Muscle layer of colon (tissue), 2 donors: ENCODE data around the gene P3H3.

ENCODE experiments used
- H3K27ac ChIP-seq: one replicate; pipeline ENCODE4 v1.7.0; 2013; ENCODE audit warnings: low read depth, mild to moderate bottlenecking, low read length, moderate library complexity
- H3K27me3 ChIP-seq, 2 donors: one replicate each; pipeline ENCODE4 v1.7.0; 2013; ENCODE audit warnings: low read length in 2 of 2, mild to moderate bottlenecking in 2 of 2; ENCODE audit not compliant: insufficient read depth in 2 of 2, control insufficient read depth in 1 of 2
- H3K36me3 ChIP-seq: one replicate; pipeline ENCODE4 v1.7.0; 2013; ENCODE audit warnings: mild to moderate bottlenecking, low read length; ENCODE audit not compliant: insufficient read depth
- H3K4me1 ChIP-seq: one replicate; pipeline ENCODE4 v1.7.0; 2013; ENCODE audit warnings: mild to moderate bottlenecking, low read length; ENCODE audit not compliant: insufficient read depth
- H3K4me3 ChIP-seq, 2 donors: one replicate each; pipeline ENCODE4 v1.7.0; 2013; ENCODE audit warnings: low read length in 2 of 2, low read depth in 1 of 2, mild to moderate bottlenecking in 1 of 2, moderate library complexity in 1 of 2
- H3K9ac ChIP-seq: one replicate; pipeline ENCODE4 v1.7.0; 2013; ENCODE audit warnings: low read length
- H3K9me3 ChIP-seq: one replicate; pipeline ENCODE4 v1.7.0; 2013; ENCODE audit warnings: mild to moderate bottlenecking, low read length
- donor health status: abdominal sarcoma.
- donor health status: Adenocarcinoma of cecum.

P3H3 gene

DNA sequence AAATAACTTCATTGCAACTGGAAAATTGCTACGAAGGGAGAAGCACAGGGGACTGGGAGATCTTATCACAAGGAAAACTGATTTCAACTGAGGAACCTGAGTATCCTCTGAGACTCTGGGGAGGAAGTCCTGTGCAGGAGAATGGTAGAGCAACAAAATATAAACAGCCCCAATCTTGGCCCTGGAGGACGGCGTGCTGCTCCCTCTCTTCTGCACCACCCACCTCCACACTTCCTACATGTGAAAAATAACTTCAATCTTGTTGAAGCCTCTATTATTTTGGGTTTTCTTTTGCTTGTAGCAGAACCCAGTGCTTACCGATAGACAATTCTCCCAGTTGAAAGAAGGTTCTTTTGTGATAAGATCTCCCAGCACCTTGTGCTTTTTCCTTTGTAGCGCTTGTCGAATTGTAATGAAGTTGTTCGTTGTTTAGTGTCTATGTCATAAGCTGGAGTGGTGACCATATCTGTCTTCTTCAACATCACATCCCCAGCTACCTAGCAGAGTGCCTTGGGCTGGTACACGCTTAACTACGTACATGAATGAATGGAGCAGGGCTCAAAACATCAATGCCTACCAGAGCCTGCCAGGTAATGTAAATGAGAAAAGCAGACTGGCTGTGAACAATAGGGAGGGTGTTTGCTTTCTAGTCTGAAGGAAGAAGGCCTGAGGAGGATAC lies 41.7 kb upstream of the P3H3 start:
- Histone ChIP-seq H3K4me1 (no peaks in the 10 kb centered on the region), H3K27ac (no peak overlapping the region), H3K9ac (no peak overlapping the region), H3K36me3 (no peaks in the 10 kb centered on the region), H3K9me3 (no peaks in the 10 kb centered on the region), H3K4me3 (no peak overlapping the region), H3K27me3 (no peaks in the 10 kb centered on the region)

DNA sequence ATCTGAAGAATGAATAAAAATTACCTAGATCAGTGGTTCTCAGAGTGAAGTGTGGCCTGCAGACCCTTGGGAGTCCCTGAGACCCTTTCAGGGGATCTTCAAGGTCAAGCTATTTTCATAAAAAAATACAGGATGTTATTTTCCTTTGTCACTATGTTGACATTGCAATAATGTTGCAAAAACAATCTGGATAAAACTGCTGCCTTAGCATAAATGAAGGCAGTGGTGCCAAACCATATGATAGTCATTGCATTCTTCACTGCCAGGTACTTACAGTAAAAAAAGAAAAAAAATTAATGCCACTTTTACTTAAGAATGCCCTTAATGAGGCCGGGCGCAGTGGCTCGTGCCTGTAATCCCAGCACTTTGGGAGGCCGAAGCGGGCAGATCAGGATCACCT lies 40.9 kb upstream of the P3H3 start:
- no peaks in the 10 kb centered on the region for H3K27me3 ChIP-seq
- H3K9me3 ChIP-seq: no peaks in the 10 kb centered on the region
- no peak overlapping the region for H3K9ac ChIP-seq
- H3K36me3 ChIP-seq: no peaks in the 10 kb centered on the region
- H3K4me3 ChIP-seq: no peak overlapping the region
- H3K4me1 ChIP-seq: no peaks in the 10 kb centered on the region
- H3K27ac ChIP-seq: no peak overlapping the region

DNA sequence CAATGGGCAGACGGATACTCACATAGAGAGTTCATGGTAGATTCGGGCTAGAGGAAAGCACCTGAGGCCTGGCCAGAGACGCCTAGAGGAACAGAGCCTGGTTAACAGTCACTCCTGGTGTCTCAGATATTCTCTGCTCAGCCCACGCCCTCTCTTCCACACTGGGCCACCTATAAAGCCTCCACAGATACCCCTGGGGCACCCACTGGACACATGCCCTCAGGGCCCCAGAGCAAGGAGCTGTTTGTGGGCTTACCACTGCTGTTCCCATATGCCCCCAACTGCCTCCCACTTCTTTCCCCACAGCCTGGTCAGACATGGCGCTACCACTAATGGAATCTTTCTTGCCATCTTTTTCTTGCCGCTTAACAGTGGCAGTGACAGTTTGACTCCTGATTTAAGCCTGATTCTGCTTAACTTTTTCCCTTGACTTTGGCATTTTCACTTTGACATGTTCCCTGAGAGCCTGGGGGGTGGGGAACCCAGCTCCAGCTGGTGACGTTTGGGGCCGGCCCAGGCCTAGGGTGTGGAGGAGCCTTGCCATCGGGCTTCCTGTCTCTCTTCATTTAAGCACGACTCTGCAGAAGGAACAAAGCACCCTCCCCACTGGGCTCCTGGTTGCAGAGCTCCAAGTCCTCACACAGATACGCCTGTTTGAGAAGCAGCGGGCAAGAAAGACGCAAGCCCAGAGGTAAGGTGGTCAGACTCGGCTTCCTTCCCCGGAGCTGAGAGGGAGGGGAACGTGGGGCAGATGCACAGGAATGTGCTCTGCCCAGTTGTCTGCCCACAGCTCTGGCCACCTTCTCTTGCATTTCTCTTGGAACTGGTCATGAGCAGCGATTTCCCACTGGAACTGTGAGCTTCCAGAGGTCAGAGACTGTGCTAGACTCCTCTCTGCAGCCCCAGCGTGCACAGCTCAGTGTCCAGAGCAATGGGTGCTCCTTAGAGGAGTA lies 39.0 kb upstream of the P3H3 start, which contains the start of gene CD4:
CD4 (plus strand) TSS at position 557 of the 953 bp plus-strand sequence. CDS start 10,611 bp downstream, outside the sequence.
- no peaks in the 10 kb centered on the region for H3K36me3 ChIP-seq
- H3K4me3 ChIP-seq: peak within 1 kb of the TSS in 1 of 2 donors; percentile 32
- no peaks in the 10 kb centered on the region for H3K4me1 ChIP-seq
- no peaks in the 10 kb centered on the region for H3K9me3 ChIP-seq
- H3K9ac ChIP-seq: no peak within 1 kb of the TSS
- H3K27ac ChIP-seq: no peak within 1 kb of the TSS
- no peaks in the 10 kb centered on the region for H3K27me3 ChIP-seq

DNA sequence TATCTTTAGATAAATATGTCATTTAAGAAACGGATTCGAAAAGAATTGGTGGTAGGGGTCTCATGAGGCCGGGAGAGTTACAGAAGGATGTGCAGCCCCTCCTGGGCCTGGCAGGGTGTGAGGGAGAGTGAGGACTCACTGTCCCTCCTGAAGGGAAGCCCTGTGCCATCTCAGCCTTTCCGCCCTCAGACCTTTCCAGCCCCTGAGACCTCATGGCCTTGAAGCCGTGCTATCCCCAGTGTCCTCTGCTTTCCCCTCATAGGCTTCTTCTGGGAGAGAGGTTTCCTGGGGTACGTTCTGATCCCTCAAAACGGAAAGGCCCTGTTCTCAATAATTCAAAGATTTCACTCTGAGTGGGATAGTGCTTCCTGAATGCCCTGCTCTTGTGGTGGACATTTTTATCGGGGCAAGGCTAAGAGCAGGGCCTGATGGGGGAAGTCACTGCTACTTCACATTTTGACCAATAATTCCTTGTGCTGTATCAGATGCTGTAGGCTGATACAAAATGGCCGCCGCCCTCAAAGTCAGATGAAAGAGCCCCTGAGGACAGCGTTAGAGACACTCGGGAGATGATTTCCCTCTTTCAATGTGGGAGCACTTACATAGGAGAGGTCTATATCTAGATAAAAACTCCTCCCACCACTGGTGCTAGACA lies 37.6 kb upstream of the P3H3 start:
- Histone ChIP-seq H3K9ac (no peak overlapping the region), H3K27me3 (no peaks in the 10 kb centered on the region), H3K27ac (no peak overlapping the region), H3K4me3 (no peak overlapping the region), H3K4me1 (no peaks in the 10 kb centered on the region), H3K36me3 (no peaks in the 10 kb centered on the region), H3K9me3 (no peaks in the 10 kb centered on the region)

DNA sequence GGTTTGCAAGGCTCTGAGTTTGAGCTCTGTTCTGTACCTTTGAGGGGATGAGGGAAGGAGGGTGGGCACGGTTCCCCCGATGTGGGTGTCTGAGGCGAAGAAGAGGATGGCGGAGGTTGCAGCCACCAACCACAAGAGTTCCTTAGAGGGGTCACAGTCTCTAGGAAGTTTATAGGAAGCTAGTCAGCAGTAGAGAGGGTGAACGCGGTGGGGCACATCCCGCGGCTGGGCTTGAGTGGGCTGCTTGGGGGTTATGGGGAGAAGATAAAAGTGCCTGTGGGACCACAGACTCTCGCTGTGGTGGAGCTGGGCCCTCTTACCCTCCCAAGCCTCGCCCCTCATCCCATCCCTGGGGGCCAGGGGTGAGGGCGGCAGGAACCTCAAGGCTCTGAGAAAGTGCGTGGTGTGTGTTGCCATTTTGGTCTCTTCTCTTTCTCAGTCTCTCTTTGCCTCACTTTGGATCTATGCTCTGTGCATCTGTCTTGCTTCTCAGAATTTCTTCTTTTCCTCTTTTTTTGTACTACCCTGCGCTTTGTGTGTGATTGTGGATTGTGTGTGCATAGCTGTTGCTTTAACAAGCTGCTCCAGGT lies 36.2 kb upstream of the P3H3 start:
- H3K4me1 ChIP-seq: no peaks in the 10 kb centered on the region
- H3K9me3 ChIP-seq: no peaks in the 10 kb centered on the region
- H3K27ac ChIP-seq: peak overlapping the region; percentile 44
- H3K9ac ChIP-seq: no peak overlapping the region
- H3K36me3 ChIP-seq: no peaks in the 10 kb centered on the region
- no peaks in the 10 kb centered on the region for H3K27me3 ChIP-seq
- no peak overlapping the region for H3K4me3 ChIP-seq

DNA sequence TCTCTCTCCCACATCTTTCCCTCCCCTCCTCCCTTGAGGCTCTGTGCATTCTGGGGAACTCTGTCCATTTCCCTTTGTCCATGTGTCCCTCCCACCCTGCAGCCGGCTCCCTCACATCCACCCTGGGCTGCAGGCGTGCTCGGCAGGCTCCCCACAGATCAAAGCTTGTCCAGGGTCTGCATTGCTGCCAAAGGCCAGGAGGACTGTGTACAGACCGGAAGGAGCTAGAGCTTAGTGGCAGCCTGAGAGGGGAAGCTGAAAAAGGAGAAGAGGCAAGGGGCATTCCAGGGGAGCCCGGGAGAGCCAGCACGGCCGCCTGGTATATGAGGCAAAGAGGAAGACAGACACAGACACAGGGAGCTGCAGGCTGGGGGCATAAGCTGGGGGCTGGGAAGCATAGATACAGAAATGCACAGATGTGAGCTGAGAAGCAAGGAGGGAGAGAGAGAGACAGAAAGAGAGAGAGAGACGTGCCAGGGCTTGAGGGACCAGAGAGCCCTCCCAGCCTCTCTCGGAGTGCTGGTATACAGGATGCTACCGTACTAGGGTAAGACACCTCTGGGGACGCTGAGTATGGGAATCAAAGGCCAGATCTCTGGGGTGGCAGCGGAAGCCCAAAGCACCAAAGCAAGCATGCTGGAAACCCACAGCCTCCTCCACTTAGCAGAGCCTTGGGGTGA lies 35.5 kb upstream of the P3H3 start:
- no peaks in the 10 kb centered on the region for H3K27me3 ChIP-seq
- peak overlapping the region; percentile 44 for H3K27ac ChIP-seq
- no peaks in the 10 kb centered on the region for H3K4me1 ChIP-seq
- no peaks in the 10 kb centered on the region for H3K36me3 ChIP-seq
- no peak overlapping the region for H3K9ac ChIP-seq
- no peak overlapping the region for H3K4me3 ChIP-seq
- no peaks in the 10 kb centered on the region for H3K9me3 ChIP-seq

DNA sequence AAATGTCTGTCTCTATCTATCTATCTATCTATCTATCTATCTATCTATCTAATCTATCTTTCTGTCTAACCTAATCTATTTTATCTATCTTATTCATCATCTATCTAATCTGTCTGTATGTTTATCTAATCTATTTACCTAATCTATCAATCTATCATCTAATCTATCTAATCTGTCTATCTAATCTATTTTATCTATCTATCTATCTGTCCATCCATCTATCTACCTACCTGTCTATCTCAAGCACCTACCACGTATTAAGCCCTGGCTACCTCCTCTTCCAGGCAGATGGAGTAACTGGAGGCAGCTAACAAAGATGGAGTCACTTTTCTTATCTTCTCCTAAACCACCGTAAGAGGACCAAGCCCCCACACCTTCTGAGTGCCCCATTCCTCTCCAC lies 33.1 kb upstream of the P3H3 start:
- Histone ChIP-seq H3K27ac (no peak overlapping the region), H3K36me3 (no peaks in the 10 kb centered on the region)

DNA sequence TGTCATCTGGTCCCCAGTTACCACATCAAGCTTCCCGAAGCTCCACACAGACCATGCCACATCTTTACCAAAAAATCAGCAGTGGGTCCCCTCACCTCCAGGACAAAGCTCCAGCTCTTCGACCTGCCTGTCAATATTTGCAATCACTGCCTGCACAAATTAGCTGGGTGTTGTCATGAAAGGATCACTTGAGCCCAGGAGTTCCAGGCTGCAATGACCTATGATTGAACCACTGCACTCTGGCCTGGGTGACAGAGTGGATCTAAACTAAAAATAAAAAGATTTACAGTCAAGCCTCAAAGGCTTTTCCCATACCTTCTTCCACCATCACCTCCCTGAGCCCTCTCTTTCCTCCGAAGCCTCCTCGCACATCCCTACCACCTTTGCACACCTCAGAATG lies 31.6 kb upstream of the P3H3 start:
- Histone ChIP-seq H3K4me1 (no peaks in the 10 kb centered on the region), H3K4me3 (no peak overlapping the region), H3K27me3 (no peaks in the 10 kb centered on the region), H3K27ac (no peak overlapping the region), H3K36me3 (no peaks in the 10 kb centered on the region), H3K9me3 (no peaks in the 10 kb centered on the region), H3K9ac (no peak overlapping the region)

More for the DNA sequence above, 33.1 kb upstream of the P3H3 start:
- no peaks in the 10 kb centered on the region for H3K27me3 ChIP-seq
- H3K9ac ChIP-seq: no peak overlapping the region
- H3K4me3 ChIP-seq: no peak overlapping the region
- H3K4me1 ChIP-seq: no peaks in the 10 kb centered on the region
- no peaks in the 10 kb centered on the region for H3K9me3 ChIP-seq

DNA sequence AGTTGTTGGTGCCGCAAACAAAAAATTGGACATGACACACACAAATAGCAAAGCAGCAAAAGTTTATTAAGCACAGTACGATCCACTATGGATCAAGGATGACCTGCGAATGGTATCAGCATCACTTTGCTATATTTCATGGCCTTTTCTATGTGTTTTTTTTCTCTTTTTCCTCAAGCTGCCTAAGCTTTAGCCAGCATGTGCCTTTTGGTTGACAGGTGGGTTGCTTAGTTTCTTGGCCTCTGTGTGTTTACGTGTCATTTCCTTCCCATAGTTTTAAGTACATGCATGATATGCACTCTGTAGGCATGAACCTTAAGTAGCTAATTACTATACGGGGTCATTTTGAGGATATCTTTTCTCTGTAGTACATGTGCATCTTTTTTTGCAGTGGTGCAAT lies 29.1 kb upstream of the P3H3 start:
- Histone ChIP-seq H3K36me3 (no peaks in the 10 kb centered on the region), H3K9ac (no peak overlapping the region), H3K27ac (no peak overlapping the region), H3K27me3 (no peaks in the 10 kb centered on the region), H3K9me3 (no peaks in the 10 kb centered on the region), H3K4me3 (no peak overlapping the region), H3K4me1 (no peaks in the 10 kb centered on the region)

DNA sequence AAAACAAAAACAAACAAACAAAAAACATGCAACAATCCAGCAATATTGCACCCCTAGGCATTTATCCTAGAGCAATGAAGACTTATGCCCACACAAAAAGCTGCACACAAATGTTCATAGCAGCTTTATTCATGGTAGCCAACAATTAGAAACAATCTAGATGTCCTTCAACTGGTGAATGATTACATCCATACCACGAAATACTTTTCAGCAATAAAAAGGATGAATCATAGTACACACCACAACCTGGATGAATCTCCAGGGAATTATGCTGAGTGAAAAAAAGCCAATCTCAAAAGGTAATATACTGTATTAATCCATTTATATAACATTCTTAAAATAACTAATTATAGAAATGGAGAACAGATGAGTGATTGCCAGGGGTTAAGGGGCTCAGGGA lies 21.0 kb upstream of the P3H3 start:
- H3K36me3 ChIP-seq: no peaks in the 10 kb centered on the region
- no peaks in the 10 kb centered on the region for H3K27me3 ChIP-seq
- H3K9ac ChIP-seq: no peak overlapping the region
- no peaks in the 10 kb centered on the region for H3K4me1 ChIP-seq
- H3K27ac ChIP-seq: no peak overlapping the region
- H3K9me3 ChIP-seq: no peaks in the 10 kb centered on the region
- no peak overlapping the region for H3K4me3 ChIP-seq

DNA sequence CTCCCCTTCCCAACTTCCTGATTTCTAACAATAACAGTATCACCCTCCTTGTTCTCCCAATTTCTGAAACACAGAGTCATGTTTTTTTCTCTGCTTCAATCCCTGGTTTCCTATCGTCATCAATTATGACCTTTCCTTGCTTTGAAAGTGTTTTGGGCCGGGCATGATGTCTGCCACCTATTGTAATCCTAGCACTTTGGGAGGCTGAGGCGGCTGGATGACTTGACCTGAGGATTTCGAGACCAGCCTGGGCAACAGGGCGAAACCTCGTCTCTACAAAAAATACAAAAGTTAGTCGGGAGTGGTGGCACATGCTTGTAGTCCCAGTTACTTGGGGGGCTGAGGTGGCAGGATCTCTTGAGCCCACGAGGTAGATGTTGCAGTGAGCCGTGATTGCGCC lies 19.2 kb upstream of the P3H3 start:
- H3K36me3 ChIP-seq: no peaks in the 10 kb centered on the region
- no peak overlapping the region for H3K4me3 ChIP-seq
- no peaks in the 10 kb centered on the region for H3K27me3 ChIP-seq
- no peaks in the 10 kb centered on the region for H3K4me1 ChIP-seq
- H3K9ac ChIP-seq: no peak overlapping the region
- H3K27ac ChIP-seq: no peak overlapping the region
- no peaks in the 10 kb centered on the region for H3K9me3 ChIP-seq
